GM12878 (cell line): Measurements from ENCODE around the gene SPOCK1.

ENCODE experiments used
- ATF2 ChIP-seq: IDR thresholded peaks from 2 replicates; pipeline ENCODE4 v1.6.1; 2012; ENCODE audit warnings: low read length, inconsistent platforms
- CREB1 ChIP-seq: IDR thresholded peaks from 2 replicates; pipeline ENCODE4 v1.6.1; 2012; ENCODE audit warnings: low read depth, mild to moderate bottlenecking, inconsistent platforms
- CTCF ChIP-seq, 3 experiments: IDR thresholded peaks in 2 of 3; conservative IDR thresholded peaks in 1 of 3; 2 replicates each; pipeline ENCODE4 v1.5.1; 2011; ENCODE audit warnings: low read depth in 3 of 3, low read length in 3 of 3, mild to moderate bottlenecking in 3 of 3, control low read depth in 2 of 3, moderate library complexity in 2 of 3, inconsistent platforms in 1 of 3, mixed read lengths in 1 of 3; ENCODE audit not compliant: control insufficient read depth in 2 of 3, insufficient read depth in 1 of 3; ENCODE audit errors: extremely low read depth in 1 of 3
- EP300 ChIP-seq, 2 experiments: fragments of 150-350 bp in 1 of 2; IDR thresholded peaks; 2 replicates each; pipeline ENCODE4 v1.6.1; 2011 to 2012; ENCODE audit warnings: low read depth in 2 of 2, low read length in 2 of 2, borderline replicate concordance in 1 of 2, improper control_type of control experiment in 1 of 2, inconsistent platforms in 1 of 2; ENCODE audit not compliant: control insufficient read depth in 1 of 2
- FOXM1 ChIP-seq: IDR thresholded peaks from 2 replicates; pipeline ENCODE4 v1.6.1; 2012; ENCODE audit warnings: low read depth, mild to moderate bottlenecking, inconsistent platforms, low read length, moderate library complexity
- NRF1 ChIP-seq: conservative IDR thresholded peaks from 2 replicates; pipeline ENCODE4 v1.6.1; 2011; ENCODE audit warnings: mild to moderate bottlenecking, low read depth, low read length, improper control_type of control experiment
- POLR2AphosphoS5 ChIP-seq: IDR thresholded peaks from 2 replicates; pipeline ENCODE4 v1.6.1; 2011; ENCODE audit warnings: mild to moderate bottlenecking, low read length, inconsistent platforms
- STAT1 ChIP-seq: fragments of 450-650 bp; conservative IDR thresholded peaks from 2 replicates; pipeline ENCODE4 v1.6.1; 2014; ENCODE audit warnings: antibody characterized with exemption, mild to moderate bottlenecking
- TF ChIP-seq, protein P1 (sequence below): IDR thresholded peaks from 2 replicates; pipeline ENCODE4 v1.6.1; 2012; ENCODE audit warnings: low read depth, low read length, improper control_type of control experiment

DNA sequence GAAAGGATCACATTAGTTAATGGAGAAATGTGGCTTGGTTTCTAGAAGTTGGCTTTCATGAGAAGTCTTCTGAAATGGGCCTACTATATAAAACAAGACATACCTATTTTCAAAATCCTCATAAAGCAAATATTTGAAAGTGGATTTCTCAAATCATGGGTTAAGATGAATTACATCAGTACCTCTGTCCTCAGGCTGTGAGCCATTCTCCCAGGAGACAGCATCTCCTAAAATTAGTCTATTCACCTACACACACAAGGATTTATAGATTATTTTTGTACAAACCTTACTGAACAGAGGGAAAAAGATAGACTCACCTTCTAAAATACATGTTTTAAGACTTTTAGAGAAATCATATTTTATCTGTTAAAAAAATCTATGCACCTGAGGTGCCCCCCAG is 32.1 kb upstream of the SPOCK1 start:
- no peak for TF ChIP-seq CTCF (IDR thresholded peaks at IDR 0.05 in 2 of 3, conservative IDR thresholded peaks at IDR 0.05 in 1 of 3; ENCODE audit: control insufficient read depth in 2 of 3, extremely low read depth in 1 of 3, insufficient read depth in 1 of 3, low read depth in 3 of 3, low read length in 3 of 3)
- no peak for TF ChIP-seq NRF1
- TF ChIP-seq STAT1, result no peak
- TF ChIP-seq FOXM1, result no peak
- TF ChIP-seq ATF2, result no peak
- TF ChIP-seq POLR2AphosphoS5, result no peak
- TF ChIP-seq EP300 (IDR thresholded peaks at IDR 0.05; ENCODE audit: borderline replicate concordance in 1 of 2, control insufficient read depth in 1 of 2, low read depth in 2 of 2, low read length in 2 of 2), result no peak
- TF ChIP-seq CREB1, result no peak
- TF ChIP-seq, protein P1, sequence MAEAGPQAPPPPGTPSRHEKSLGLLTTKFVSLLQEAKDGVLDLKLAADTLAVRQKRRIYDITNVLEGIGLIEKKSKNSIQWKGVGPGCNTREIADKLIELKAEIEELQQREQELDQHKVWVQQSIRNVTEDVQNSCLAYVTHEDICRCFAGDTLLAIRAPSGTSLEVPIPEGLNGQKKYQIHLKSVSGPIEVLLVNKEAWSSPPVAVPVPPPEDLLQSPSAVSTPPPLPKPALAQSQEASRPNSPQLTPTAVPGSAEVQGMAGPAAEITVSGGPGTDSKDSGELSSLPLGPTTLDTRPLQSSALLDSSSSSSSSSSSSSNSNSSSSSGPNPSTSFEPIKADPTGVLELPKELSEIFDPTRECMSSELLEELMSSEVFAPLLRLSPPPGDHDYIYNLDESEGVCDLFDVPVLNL, result no peak
